ENCODE results near the gene THOC2.

DNA sequence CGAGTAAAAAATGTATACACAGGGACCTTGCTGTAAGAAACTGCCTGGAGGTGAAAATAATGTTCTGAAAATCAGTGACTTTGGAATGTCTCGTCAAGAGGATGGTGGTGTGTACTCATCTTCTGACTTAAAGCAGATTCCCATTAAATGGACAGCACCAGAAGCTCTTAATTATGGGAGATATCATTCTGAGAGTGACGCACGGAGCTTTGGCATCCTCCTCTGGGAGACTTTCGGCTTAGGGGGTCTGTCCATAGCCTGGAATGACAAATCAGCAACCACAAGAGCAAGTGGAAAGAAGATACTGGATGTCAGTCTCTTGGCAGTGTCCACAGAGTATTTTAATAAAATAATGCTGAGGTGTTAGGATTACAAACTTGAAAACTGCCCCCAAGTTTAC, 129.4 kb downstream of the THOC2 start:
- TF ChIP-seq POLR2A (IDR thresholded peaks at IDR 0.05) (no peak), EP300 (IDR thresholded peaks at IDR 0.05) (no peak)

All from upper lobe of left lung (tissue), 4 donors.